Measurements from ENCODE around the gene RBM15. TPM values are rescaled to one million over a fixed set of nuclear protein-coding genes. Genes with fewer than 3 reads are reported as not detected.

RBM15 gene
- total RNA-seq, result 54.7 and 55.4 TPM in 2 replicates

GRCh38 chr1:110338886-110339406 lies at the start of gene RBM15:
RBM15 (plus strand) TSS chr1:110339377; CDS start chr1:110339406, 29 bp downstream.

GRCh38 chr1:110390692-110391245 lies 51.6 kb downstream of the RBM15 start, which contains the start of gene SLC16A4:
SLC16A4 (minus strand) TSS chr1:110391026; CDS start chr1:110389323, 1,703 bp downstream.

Other genes with a start within 250 kb of the RBM15 start
- not detected in 2 replicates for gene UBL4B, start 226.9 kb upstream of the RBM15 start, total RNA-seq
- gene SLC6A17, start 188.9 kb upstream of the RBM15 start, total RNA-seq, result 0.13 and 0.22 TPM in 2 replicates
- 8.8 and 13.6 TPM in 2 replicates for gene KCNC4, start 129.1 kb upstream of the RBM15 start, total RNA-seq
- gene SLC16A4, start 51.6 kb downstream of the RBM15 start, total RNA-seq, result 6.9 and 9.6 TPM in 2 replicates
- gene LAMTOR5, start 68.3 kb downstream of the RBM15 start, total RNA-seq, result 83.5 and 88.4 TPM in 2 replicates
- not detected in 2 replicates for gene PROK1, start 111.8 kb downstream of the RBM15 start, total RNA-seq
- not detected in 2 replicates for gene KCNA10, start 179.8 kb downstream of the RBM15 start, total RNA-seq

Data from thoracic aorta endothelial cell (primary cell).